Head of caudate nucleus (tissue), 42 donors: ENCODE data around the gene BAZ1B.
"Not testable (repeated sequence)": the region's sequence is repeated elsewhere in the genome, so short reads cannot be mapped to it uniquely, and the experiment has no call there.

ENCODE experiments used
- DNase-seq, 42 donors: peaks; one replicate each; pipeline versions ENCODE4 v3.0.0 to v3.0.0-alpha.2; 2020 to 2021; ENCODE audit warnings: mixed read lengths in 7 of 42
- intact Hi-C: fragments of 100-400 bp; cut with DNase I; formaldehyde crosslinking; loops from one replicate; pipeline ENCODE4 v1.15.0; 2022

The BAZ1B gene

GRCh38 chr7:73436031-73436929 is 85.8 kb downstream of the BAZ1B start:
- peak in 2 of 42 donors; percentile 13 to 40 for DNase-seq
- intact Hi-C loops, result no loop called here

GRCh38 chr7:73435471-73436009 is 86.6 kb downstream of the BAZ1B start:
- intact Hi-C loops, result no loop called here
- DNase-seq, result no peak

GRCh38 chr7:73434701-73435069 is 87.4 kb downstream of the BAZ1B start:
- no peak for DNase-seq

GRCh38 chr7:73433924-73434700 is 88.0 kb downstream of the BAZ1B start:
- intact Hi-C loops, result no loop called here
- peak in 3 of 42 donors; percentile 12 to 35 (median 26) for DNase-seq

More at GRCh38 chr7:73434701-73435069, 87.4 kb downstream of the BAZ1B start:
- intact Hi-C loops, result no loop called here

GRCh38 chr7:73432676-73433075 is 89.4 kb downstream of the BAZ1B start:
- intact Hi-C loops, result no loop called here
- no peak for DNase-seq

GRCh38 chr7:73431041-73431835 is 90.9 kb downstream of the BAZ1B start:
- no peak for DNase-seq
- intact Hi-C loops, result no loop called here

- DNase-seq, intact Hi-C loops: not testable (repeated sequence)
Measured at GRCh38 chr7:73430540-73430939, 91.6 kb downstream of the BAZ1B start.

- intact Hi-C loops, result no loop called here
- DNase-seq, result no peak
Measured at GRCh38 chr7:73429622-73430505, 92.2 kb downstream of the BAZ1B start.

GRCh38 chr7:73429215-73429614 is 92.9 kb downstream of the BAZ1B start:
- peak in 7 of 42 donors; percentile 5 to 47 (median 28) for DNase-seq
- intact Hi-C loops, result no loop called here

GRCh38 chr7:73427902-73428787 is 93.9 kb downstream of the BAZ1B start:
- DNase-seq, result no peak
- intact Hi-C loops, result no loop called here

- intact Hi-C loops, result no loop called here
Measured at GRCh38 chr7:73426016-73426415, 96.1 kb downstream of the BAZ1B start.

GRCh38 chr7:73425356-73425983 is 96.6 kb downstream of the BAZ1B start:
- no peak for DNase-seq
- intact Hi-C loops, result no loop called here

More at GRCh38 chr7:73426016-73426415, 96.1 kb downstream of the BAZ1B start:
- DNase-seq, result no peak

- DNase-seq, result no peak
- intact Hi-C loops, result no loop called here
Measured at GRCh38 chr7:73424489-73424885, 97.6 kb downstream of the BAZ1B start.

- intact Hi-C loops, result no loop called here
- peak in 36 of 42 donors; percentile 19 to 72 (median 48) for DNase-seq
Measured at GRCh38 chr7:73423519-73424488, 98.3 kb downstream of the BAZ1B start.

GRCh38 chr7:73420610-73421009 is 101.5 kb downstream of the BAZ1B start:
- DNase-seq, intact Hi-C loops: not testable (repeated sequence)
